OCI-LY1 (cell line): ENCODE data around the gene GABRA4.

Experiments used
- H2AFZ ChIP-seq: fragments of 200-600 bp; sonication (generic), shearing (Covaris generic); 2 replicates; pipeline ENCODE4 v1.6.0; 2014; ENCODE audit warnings: antibody characterized with exemption, mild to moderate bottlenecking, low read length
- H3F3A ChIP-seq: fragments of 200-600 bp; sonication (generic), shearing (Covaris generic); 2 replicates; pipeline ENCODE4 v1.6.0; 2014; ENCODE audit warnings: mild to moderate bottlenecking, antibody characterized with exemption, low read length, moderate library complexity; ENCODE audit not compliant: insufficient read depth
- H3K27ac ChIP-seq: fragments of 200-600 bp; sonication (generic); 2 replicates; pipeline ENCODE4 v1.5.1; 2014; ENCODE audit warnings: low read length, mixed run types, mild to moderate bottlenecking, low read depth; ENCODE audit not compliant: poor library complexity, severe bottlenecking
- H3K27me3 ChIP-seq: fragments of 200-600 bp; sonication (generic); 2 replicates; pipeline ENCODE4 v1.6.0; 2014; ENCODE audit warnings: antibody characterized with exemption, mild to moderate bottlenecking, low read length, moderate library complexity; ENCODE audit not compliant: insufficient read depth
- H3K36me3 ChIP-seq: fragments of 200-600 bp; sonication (generic); 2 replicates; pipeline ENCODE4 v1.6.1; 2014; ENCODE audit warnings: mild to moderate bottlenecking, antibody characterized with exemption, low read length, moderate library complexity, mixed read lengths; ENCODE audit not compliant: insufficient read depth
- H3K4me1 ChIP-seq: fragments of 200-600 bp; sonication (generic); 2 replicates; pipeline ENCODE4 v1.5.1; 2014; ENCODE audit warnings: mild to moderate bottlenecking, low read length, moderate library complexity; ENCODE audit not compliant: insufficient read depth, severe bottlenecking
- H3K4me2 ChIP-seq: fragments of 200-600 bp; sonication (generic), shearing (Covaris generic); 2 replicates; pipeline ENCODE4 v1.6.1; 2014; ENCODE audit warnings: low read length
- H3K4me3 ChIP-seq: fragments of 200-600 bp; sonication (generic); 2 replicates; pipeline ENCODE4 v1.5.1; 2014; ENCODE audit warnings: low read length, low read depth, mild to moderate bottlenecking, mixed read lengths; ENCODE audit not compliant: poor library complexity, severe bottlenecking
- H3K79me2 ChIP-seq: fragments of 200-600 bp; shearing (Covaris generic); 2 replicates; pipeline ENCODE4 v1.6.1; 2016; ENCODE audit warnings: mixed run types, low read length, mixed read lengths; ENCODE audit not compliant: insufficient read depth
- H3K9ac ChIP-seq: fragments of 200-600 bp; sonication (generic), shearing (Covaris generic); 2 replicates; pipeline ENCODE4 v1.6.1; 2014; ENCODE audit warnings: mild to moderate bottlenecking, low read length, mixed read lengths
- H3K9me2 ChIP-seq: fragments of 200-600 bp; sonication (generic), shearing (Covaris generic); 2 replicates; pipeline ENCODE4 v1.6.1; 2014; ENCODE audit warnings: low read depth, mild to moderate bottlenecking, low read length, mixed read lengths
- H3K9me3 ChIP-seq: fragments of 200-600 bp; shearing (Covaris generic); 2 replicates; pipeline ENCODE4 v1.6.1; 2014; ENCODE audit warnings: low read length, mixed read lengths
- H4K20me1 ChIP-seq: fragments of 200-600 bp; sonication (generic), shearing (Covaris generic); 2 replicates; pipeline ENCODE4 v1.6.0; 2016; ENCODE audit warnings: mild to moderate bottlenecking, low read length; ENCODE audit not compliant: insufficient read depth
- EZH2 ChIP-seq: fragments of 200-600 bp; sonication (generic), shearing (Covaris generic); IDR thresholded peaks from 2 replicates; pipeline ENCODE4 v1.8.0; 2017; ENCODE audit warnings: borderline replicate concordance, mixed run types, mild to moderate bottlenecking, antibody characterized with exemption, low read length, moderate library complexity, mixed read lengths
- TF ChIP-seq, protein P1 (sequence below): fragments of 200-600 bp; sonication (generic), shearing (Covaris generic); IDR thresholded peaks from 2 replicates; pipeline ENCODE4 v1.5.1; 2017; ENCODE audit warnings: mild to moderate bottlenecking, antibody characterized with exemption, low read length, moderate library complexity, mixed read lengths

Gene GABRA4

DNA sequence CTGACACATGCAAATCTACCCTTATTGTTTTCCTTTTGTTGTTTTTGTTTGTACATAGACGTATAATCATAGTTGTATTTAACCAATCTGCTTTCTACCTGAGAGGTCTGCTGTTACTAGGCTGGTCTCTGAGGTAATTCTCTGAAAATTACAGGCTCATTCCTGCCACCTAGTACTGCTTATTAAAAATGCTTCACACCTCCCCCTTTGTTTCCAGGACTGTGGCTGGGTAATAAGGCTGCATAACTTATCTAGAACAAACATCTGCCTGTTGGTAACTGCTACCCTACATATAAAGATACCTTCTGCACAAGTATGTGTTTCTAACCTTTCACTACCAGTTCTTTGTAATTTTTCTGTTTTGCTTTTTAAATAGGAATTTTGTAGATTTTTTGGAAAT is 118.6 kb downstream of the GABRA4 start:
- Histone ChIP-seq H3K4me2 (no peak overlapping the region), H3K36me3 (no peaks in the 10 kb centered on the region), H2AFZ (no peak overlapping the region), H4K20me1 (no peaks in the 10 kb centered on the region), H3K9me2 (no peaks in the 10 kb centered on the region), H3K4me3 (no peak overlapping the region), H3K27ac (no peak overlapping the region), H3K9me3 (no peaks in the 10 kb centered on the region), H3K9ac (no peak overlapping the region), H3K4me1 (no peaks in the 10 kb centered on the region), H3K27me3 (no peaks in the 10 kb centered on the region), H3K79me2 (no peaks in the 10 kb centered on the region), H3F3A (no peaks in the 10 kb centered on the region)
- no peak for TF ChIP-seq EZH2
- TF ChIP-seq, protein P1, sequence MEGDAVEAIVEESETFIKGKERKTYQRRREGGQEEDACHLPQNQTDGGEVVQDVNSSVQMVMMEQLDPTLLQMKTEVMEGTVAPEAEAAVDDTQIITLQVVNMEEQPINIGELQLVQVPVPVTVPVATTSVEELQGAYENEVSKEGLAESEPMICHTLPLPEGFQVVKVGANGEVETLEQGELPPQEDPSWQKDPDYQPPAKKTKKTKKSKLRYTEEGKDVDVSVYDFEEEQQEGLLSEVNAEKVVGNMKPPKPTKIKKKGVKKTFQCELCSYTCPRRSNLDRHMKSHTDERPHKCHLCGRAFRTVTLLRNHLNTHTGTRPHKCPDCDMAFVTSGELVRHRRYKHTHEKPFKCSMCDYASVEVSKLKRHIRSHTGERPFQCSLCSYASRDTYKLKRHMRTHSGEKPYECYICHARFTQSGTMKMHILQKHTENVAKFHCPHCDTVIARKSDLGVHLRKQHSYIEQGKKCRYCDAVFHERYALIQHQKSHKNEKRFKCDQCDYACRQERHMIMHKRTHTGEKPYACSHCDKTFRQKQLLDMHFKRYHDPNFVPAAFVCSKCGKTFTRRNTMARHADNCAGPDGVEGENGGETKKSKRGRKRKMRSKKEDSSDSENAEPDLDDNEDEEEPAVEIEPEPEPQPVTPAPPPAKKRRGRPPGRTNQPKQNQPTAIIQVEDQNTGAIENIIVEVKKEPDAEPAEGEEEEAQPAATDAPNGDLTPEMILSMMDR, result no peak

DNA sequence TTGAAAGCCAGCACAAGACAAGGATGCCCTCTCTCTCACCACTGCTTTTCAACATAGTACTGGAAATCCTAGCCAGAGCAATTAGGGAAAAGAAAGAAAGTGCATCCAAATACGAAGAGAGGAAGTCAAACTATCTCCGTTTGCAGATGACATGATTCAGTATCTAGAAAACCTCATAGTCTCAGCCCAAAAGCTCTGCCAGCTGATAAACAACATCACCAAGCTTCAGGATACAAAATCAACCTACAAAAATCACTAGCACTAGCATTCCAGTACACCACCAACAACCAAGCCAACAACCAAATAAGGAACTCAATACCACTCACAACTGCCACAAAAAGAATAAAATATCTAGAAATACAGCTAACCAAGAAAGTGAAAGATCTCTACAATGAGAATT is 123.0 kb downstream of the GABRA4 start:
- no peak for TF ChIP-seq EZH2
- TF ChIP-seq, protein P1, result no peak

More for the DNA sequence above, 123.0 kb downstream of the GABRA4 start:
- no peaks in the 10 kb centered on the region for H3K9me2 ChIP-seq
- H3F3A ChIP-seq, result no peaks in the 10 kb centered on the region
- no peak overlapping the region for H2AFZ ChIP-seq
- H3K36me3 ChIP-seq, result no peaks in the 10 kb centered on the region
- no peaks in the 10 kb centered on the region for H3K27me3 ChIP-seq
- no peak overlapping the region for H3K4me3 ChIP-seq
- no peaks in the 10 kb centered on the region for H4K20me1 ChIP-seq
- H3K9ac ChIP-seq, result no peak overlapping the region
- H3K4me1 ChIP-seq, result no peaks in the 10 kb centered on the region
- H3K79me2 ChIP-seq, result no peaks in the 10 kb centered on the region
- no peaks in the 10 kb centered on the region for H3K9me3 ChIP-seq
- H3K4me2 ChIP-seq, result no peak overlapping the region
- no peak overlapping the region for H3K27ac ChIP-seq
